ENCODE measurements around the gene TRAPPC2L. TPM values are rescaled to one million over a fixed set of nuclear protein-coding genes. Genes with fewer than 3 reads are reported as not detected.

TRAPPC2L gene
- total and polyA plus RNA-seq, 3 donors from 2014 or later = 58.3 to 216 (median 59.8) TPM

DNA sequence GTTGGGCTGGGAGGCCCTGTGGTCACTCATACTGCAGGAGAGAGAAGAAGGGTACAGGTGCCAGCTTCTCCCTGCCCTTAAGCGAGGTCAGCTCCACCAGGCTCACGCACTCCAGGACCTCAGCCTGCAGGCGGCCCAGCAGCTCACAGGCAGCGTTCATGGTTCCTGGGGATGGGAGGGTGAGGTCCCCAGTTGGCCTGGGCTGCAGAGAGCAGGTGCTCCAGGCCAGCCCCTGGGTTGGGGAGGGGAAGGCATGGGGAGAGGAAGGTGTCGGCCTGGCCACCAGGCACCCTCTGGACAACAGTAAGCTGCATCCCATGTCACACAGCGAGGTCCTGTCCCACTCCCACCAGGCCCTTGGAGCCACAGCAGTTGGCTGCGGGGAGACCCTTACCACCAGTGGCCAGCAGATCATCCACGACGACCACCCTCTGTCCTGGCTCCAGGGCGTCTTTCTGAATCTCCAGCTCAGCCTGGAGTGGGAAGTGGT is 47.2 kb upstream of the TRAPPC2L start:
- no peak overlapping the region for H3K27ac ChIP-seq

DNA sequence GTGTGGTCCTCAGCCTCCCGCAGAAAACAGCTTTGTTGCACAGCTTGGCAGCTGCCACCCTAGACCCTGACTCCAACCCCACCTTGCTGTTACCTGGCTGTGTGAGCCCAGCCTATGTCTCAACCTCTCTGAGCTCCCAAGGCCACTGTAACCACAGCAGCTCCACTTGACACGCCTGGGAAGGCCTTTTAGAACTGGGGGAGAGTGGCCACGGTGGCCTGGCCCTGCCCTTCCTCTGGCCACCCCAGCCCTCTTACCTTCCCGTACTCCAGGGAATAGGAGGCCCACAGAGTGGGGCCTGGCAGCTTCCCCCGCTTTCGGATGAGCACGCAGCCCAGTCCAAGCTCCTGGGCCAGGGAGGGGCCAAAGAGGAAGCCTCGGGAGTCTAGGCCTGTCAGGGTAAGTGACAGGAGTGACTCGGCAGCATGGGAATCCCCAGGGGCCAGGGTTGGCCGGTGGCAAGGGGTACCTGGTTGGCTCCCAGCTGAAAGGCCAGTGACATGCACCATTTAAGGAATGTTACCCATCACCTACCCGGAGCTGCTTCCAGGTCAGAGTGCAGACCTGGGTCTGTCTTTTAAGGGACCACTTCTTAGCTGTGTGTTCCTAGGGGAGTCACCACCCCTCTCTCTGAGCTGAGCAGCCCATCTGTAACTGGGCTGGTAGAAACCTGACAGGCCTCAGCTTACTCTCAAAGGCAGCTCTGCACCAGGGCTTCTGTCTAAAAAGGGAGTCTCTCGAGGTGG is 46.6 kb upstream of the TRAPPC2L start:
- peaks cover 30% of the 10 kb centered on the region for H3K4me1 ChIP-seq
- H3K36me3 ChIP-seq (ENCODE audit: low read depth, missing control alignments) = no peaks in the 10 kb centered on the region
- intact Hi-C loops (cut with DNase I; ENCODE audit: low total_unique reads) = no loop called here
- TF ChIP-seq POLR2A (IDR thresholded peaks at IDR 0.05) = no peak
- TF ChIP-seq, protein P1, sequence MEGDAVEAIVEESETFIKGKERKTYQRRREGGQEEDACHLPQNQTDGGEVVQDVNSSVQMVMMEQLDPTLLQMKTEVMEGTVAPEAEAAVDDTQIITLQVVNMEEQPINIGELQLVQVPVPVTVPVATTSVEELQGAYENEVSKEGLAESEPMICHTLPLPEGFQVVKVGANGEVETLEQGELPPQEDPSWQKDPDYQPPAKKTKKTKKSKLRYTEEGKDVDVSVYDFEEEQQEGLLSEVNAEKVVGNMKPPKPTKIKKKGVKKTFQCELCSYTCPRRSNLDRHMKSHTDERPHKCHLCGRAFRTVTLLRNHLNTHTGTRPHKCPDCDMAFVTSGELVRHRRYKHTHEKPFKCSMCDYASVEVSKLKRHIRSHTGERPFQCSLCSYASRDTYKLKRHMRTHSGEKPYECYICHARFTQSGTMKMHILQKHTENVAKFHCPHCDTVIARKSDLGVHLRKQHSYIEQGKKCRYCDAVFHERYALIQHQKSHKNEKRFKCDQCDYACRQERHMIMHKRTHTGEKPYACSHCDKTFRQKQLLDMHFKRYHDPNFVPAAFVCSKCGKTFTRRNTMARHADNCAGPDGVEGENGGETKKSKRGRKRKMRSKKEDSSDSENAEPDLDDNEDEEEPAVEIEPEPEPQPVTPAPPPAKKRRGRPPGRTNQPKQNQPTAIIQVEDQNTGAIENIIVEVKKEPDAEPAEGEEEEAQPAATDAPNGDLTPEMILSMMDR (IDR thresholded peaks at IDR 0.05) = no peak
- 49 to 58% methylated on average over 7 to 12 of the region's 12 CpGs for WGBS, 2 donors
- no peaks in the 10 kb centered on the region for H3K9me3 ChIP-seq
- no peaks in the 10 kb centered on the region for H3K27me3 ChIP-seq
- no peak overlapping the region for H3K4me3 ChIP-seq
- no peak for DNase-seq
- peak overlapping the region; percentile 82 to 92 for H3K27ac ChIP-seq

More for the DNA sequence above, 47.2 kb upstream of the TRAPPC2L start:
- Histone ChIP-seq H3K36me3 (ENCODE audit: low read depth, missing control alignments) (no peaks in the 10 kb centered on the region), H3K4me3 (no peak overlapping the region), H3K9me3 (no peaks in the 10 kb centered on the region), H3K4me1 (peaks cover 30% of the 10 kb centered on the region), H3K27me3 (no peaks in the 10 kb centered on the region)
- 84 to 86% methylated on average over 7 to 8 of the region's 10 CpGs for WGBS, 2 donors
- TF ChIP-seq, protein P1 (IDR thresholded peaks at IDR 0.05) = no peak
- no peak for TF ChIP-seq POLR2A (IDR thresholded peaks at IDR 0.05)
- intact Hi-C loops (cut with DNase I; ENCODE audit: low total_unique reads) = no loop called here
- DNase-seq = no peak

DNA sequence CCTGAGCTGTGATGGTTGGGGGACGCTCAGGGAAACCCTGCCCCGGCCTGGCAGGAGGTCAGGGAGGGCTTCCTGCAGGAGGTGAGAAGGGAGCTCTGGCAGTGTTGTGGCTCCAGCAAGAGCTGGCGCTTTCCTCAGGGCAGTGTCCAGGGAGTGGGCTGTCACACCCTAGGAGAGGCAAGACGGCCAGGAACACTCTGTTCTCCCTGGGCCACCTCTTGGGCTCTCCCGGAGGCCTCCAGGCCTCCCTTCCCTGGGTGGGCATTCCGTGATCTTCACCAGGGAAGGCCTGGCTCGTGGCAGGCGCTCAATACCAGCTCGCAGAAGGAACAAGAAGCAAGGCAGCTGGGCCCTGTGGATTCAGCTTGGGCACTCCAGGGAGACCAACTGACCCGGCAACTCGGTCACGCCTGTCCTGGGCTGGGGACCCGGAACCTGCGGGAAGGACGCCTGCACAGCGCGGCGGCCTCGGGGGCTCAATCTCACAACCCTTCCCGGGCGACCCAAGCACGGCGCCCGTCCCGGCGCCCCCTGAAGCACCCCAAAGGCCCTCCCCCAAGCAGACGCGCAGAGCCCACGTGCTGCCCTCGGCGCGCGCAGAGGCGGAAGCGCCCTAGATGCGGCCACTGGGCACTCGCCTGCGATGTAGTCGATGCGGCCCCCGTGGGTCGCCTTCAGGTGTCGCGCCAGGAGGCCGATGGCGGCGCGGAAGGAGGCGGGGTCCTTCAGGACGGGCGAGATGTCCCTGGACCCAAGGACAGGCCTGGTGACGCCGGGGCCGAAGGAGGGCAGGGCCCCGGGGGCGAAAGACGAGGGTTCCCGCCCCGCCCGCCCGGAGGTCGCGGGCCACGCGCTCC is 45.8 kb upstream of the TRAPPC2L start:
- peak; percentile 87 for DNase-seq
- peak overlapping the region; percentile 83 to 91 for H3K4me3 ChIP-seq
- H3K27me3 ChIP-seq = no peaks in the 10 kb centered on the region
- 6 to 7% methylated on average over 3 to 38 of the region's 65 CpGs for WGBS, 2 donors
- H3K4me1 ChIP-seq = peaks cover 28% of the 10 kb centered on the region
- no peaks in the 10 kb centered on the region for H3K9me3 ChIP-seq
- TF ChIP-seq, protein P1 (IDR thresholded peaks at IDR 0.05) = no peak
- TF ChIP-seq POLR2A (IDR thresholded peaks at IDR 0.05) = peak; percentile 34
- no peaks in the 10 kb centered on the region for H3K36me3 ChIP-seq (ENCODE audit: low read depth, missing control alignments)
- intact Hi-C loops (cut with DNase I; ENCODE audit: low total_unique reads) = no loop called here
- peak overlapping the region; percentile 82 to 92 for H3K27ac ChIP-seq

DNA sequence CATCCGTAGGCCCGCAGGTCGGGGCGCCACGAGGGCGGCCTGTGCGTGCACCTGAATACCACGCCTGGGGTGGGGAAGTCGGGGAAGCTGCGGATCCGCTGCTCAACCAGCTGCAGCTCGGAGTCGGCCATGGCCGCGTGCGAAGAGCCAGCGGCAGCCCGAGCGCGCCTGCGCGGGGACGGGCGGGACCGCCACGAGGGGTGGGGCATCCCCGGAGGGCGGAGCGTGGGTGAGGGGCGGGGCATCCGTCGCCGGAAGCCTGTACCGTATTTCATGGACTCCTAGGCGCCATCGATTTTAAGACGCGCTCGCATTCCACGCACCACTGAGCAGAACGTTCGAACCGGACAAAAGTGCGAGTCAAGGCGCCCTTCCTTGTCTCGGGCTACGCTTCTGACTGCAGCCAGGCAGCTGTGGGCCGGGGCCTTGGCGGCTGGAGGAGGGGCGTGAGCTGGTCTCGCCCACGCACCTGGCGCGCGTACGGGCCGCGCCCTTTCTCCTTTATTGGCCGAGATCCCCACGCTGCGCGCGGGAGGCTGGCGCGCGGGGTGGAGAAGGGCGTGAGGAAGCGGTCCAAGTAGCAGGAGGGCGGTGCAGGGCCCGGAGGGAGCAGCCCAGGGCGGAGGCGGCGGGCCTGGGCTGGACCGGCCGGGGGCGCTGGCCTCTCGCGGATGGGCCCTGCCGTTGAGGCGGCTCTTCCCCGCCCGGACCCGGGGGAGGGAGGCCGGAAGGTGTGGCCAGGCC is 45.0 kb upstream of the TRAPPC2L start, which contains the start of gene APRT:
Gene APRT (minus strand): TSS at position 160 of the 744 bp plus-strand sequence. CDS start 29 bp downstream, at position 131.
- 1% methylated on average over 73 of the region's 84 CpGs; no CpG with 5 or more reads in 1 of the 2 donors for WGBS, 2 donors
- intact Hi-C loops (cut with DNase I; ENCODE audit: low total_unique reads) = no loop called here
- Histone ChIP-seq H3K27me3 (no peaks in the 10 kb centered on the region), H3K36me3 (ENCODE audit: low read depth, missing control alignments) (no peaks in the 10 kb centered on the region), H3K27ac (peak within 1 kb of the TSS; percentile 82 to 92), H3K4me3 (peak within 1 kb of the TSS; percentile 83 to 91), H3K9me3 (no peaks in the 10 kb centered on the region), H3K4me1 (peaks cover 20% of the 10 kb centered on the region)
- TF ChIP-seq, protein P1 (IDR thresholded peaks at IDR 0.05) = peak in 1 of 3 experiments; percentile 35
- no peak for TF ChIP-seq POLR2A (IDR thresholded peaks at IDR 0.05)
- DNase-seq = peak; percentile 96
